Activated CD4-positive, alpha-beta T cell treated with anti-CD3 and anti-CD28 coated beads, Interleukin-2, amount 50 U/mL, for 24 hours (primary cell): Measurements from ENCODE around the gene TCAP.

Experiments
- DNase-seq, 2 donors: peaks; one replicate each; pipeline ENCODE4 v3.0.0-alpha.2; 2020; ENCODE audit warnings: low read depth in 1 of 2, low spot score in 1 of 2

TCAP gene

GRCh38 chr17:39666231-39666600 is 1.1 kb downstream of the TCAP start:
- no peak for DNase-seq

GRCh38 chr17:39666601-39667261 is 1.6 kb downstream of the TCAP start:
- no peak for DNase-seq

- DNase-seq: no peak
These were observed 2.3 kb downstream of the TCAP start for GRCh38 chr17:39667262-39667944.

- peak; percentile 50 to 58 for DNase-seq
These were observed 3.1 kb downstream of the TCAP start, which contains the start of gene PNMT for GRCh38 chr17:39667945-39668924. Gene PNMT (plus strand): TSS chr17:39668453. CDS start chr17:39668476, 23 bp downstream.

GRCh38 chr17:39669897-39670735 is 5.0 kb downstream of the TCAP start:
- DNase-seq: no peak

GRCh38 chr17:39670746-39671145 is 5.6 kb downstream of the TCAP start:
- no peak for DNase-seq

GRCh38 chr17:39671651-39672521 is 6.7 kb downstream of the TCAP start:
- no peak for DNase-seq

- DNase-seq: no peak
These were observed 7.6 kb downstream of the TCAP start for GRCh38 chr17:39672522-39673334.

- DNase-seq: no peak
These were observed 8.4 kb downstream of the TCAP start for GRCh38 chr17:39673335-39674081.

- DNase-seq: no peak
These were observed 9.0 kb downstream of the TCAP start for GRCh38 chr17:39674179-39674578.

GRCh38 chr17:39674702-39675389 is 9.7 kb downstream of the TCAP start:
- no peak for DNase-seq

DNA sequence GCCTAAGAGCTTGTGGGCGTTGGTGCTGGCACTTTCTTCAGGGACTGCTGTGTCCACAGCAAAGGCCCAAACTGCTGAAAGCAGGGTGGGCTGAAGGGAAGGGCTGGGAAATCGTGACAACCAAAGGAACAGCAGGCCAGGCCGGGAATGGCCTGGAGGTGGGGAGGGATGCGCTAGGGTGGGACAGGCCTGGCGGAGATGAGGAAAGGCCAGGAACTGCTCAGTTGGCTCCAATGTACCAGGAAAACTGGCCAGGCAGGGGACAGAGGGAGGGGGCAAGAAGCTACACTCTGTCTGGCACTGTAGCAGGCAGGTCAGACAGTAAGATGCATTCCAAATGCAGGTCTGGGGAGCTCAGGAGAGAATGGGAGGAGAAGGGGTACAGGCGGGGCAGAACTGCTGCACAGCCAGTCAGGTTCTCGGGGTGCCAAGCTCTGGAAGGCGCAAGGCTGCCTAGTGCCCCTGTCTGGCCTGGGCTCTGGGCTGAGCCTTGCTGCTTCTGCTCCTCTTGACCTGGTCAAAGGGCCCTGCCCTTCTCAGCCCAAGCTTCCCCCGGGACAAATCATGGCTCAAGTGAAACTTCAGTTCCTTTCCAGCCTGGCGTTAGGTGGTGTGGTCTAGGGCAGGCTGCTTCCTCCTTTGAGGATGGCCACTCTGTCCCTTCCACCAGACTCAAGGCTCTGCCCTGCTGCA is 10.4 kb downstream of the TCAP start:
- DNase-seq: no peak

- DNase-seq: no peak
These were observed 11.2 kb downstream of the TCAP start for GRCh38 chr17:39676198-39676819.

DNA sequence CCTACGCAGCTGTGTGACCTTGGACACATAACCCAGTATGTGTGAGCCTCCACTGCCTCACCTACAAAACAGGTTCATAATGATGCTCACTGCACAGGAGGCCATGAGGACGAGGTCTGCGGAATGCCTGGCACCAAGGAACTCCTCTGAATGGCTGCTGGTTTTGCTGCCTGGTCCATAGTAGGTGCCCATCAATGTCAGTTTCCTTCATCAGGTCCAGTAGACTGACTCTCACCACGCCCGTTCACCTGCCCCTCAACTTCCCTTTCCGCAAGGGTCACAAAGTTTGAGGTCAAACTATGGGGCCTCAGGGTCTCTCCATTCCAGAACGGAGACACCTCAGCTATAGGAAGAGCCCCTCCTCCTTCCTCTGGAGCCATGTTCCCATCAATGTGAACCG is 11.9 kb downstream of the TCAP start:
- DNase-seq: no peak

DNA sequence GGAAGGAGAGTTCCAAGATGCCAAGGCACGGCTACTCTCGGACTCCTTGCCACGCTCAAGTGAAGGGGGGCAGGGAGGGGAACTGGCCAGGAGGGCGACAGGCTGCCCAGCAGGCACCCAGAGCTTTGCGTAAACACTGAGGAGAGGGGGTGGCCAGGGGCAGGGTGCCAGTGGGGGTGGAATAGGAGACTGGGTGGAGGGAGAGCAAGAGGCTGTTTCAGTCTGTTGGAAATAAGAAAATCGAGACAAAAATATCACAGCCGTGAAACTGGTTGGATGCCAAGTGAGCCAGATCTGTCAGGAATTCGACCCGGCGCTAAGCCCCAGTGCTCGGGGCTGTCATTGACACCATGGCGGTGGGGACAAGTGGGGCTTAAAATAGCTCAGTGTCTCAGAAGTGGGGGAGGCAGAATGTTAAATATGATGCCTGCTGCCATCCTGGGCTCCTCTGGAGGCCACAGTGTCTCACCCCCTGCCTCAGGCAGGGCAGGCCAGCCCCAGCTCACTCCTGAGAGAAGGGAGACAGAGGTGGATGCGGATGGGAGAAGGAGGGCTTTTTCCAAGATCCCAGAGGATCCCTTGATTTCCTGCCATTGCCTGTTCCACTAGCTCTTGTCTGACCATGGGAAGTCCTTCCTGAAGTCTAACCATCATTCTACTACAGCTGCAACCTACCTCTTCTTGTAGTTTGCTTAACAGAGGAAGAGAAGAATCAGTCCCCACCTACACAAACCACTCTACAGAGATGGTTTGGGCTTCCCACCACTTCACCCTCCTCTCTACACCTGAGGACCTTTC is 12.6 kb downstream of the TCAP start:
- no peak for DNase-seq
